Astrocyte of the hippocampus (primary cell): ENCODE results near the gene MAP2K1.
"Not testable (repeated sequence)": the region's sequence is repeated elsewhere in the genome, so short reads cannot be mapped to it uniquely, and the experiment has no call there.

Source experiments
- DNase-seq: peaks from one replicate; pipeline ENCODE4 v3.0.0; 2011; ENCODE audit warnings: low read depth, low spot score

MAP2K1 gene

DNA sequence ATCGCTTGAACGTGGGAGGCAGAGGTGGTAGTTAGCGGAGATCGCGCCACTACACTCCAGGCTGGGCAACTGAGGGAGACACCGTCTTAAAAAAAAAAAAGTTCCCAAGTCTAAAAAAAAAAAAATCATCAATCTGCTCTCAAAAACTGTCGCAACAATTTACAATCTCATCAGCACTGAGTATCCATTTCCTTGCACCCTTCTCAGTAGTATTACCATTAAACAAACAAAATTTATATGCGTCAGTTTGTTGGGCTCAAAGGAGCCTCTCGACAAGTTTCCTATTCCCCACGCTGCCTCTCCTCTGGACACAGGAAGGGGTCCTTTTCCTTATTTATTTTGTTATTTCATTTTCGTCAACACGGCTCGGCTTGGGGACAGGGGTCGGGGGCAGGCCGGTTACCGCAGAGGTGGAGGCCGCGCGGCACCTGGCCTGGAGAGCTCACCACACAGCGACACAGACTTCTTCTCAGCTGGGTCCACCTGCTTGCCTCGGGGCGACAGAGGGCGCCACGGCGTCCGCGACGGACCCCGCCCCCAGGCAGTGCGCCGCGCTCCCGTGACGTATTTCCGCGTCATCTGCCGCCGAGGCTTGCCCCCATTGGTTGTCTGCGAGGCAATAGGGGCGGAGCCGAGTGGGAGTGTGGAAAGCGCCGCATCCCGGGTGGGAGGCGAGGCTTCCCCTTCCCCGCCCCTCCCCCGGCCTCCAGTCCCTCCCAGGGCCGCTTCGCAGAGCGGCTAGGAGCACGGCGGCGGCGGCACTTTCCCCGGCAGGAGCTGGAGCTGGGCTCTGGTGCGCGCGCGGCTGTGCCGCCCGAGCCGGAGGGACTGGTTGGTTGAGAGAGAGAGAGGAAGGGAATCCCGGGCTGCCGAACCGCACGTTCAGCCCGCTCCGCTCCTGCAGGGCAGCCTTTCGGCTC is at the start of gene MAP2K1:
Gene MAP2K1 (plus strand): TSS at position 709 of the 920 bp plus-strand sequence. CDS start 436 bp downstream, outside the sequence.
- DNase-seq: peak; percentile 99

DNA sequence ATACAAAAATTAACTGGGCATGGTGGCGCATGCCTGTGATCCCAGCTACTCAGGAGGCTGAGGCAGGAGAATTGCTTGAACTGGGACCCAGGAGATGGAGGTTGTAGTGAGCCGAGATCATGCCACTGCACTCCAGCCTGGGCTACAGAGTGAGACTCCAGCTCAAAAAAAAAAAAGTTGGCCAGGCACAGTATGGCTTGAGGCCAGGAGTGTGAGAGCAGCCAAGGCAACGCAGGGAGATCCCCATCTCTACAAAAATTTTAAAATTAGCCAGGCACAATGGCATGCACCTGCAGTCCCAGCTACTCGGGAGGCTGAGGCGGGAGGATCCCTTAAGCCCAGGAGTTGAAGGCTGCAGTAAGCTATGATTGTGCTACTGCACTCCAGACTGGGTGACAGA is 38.2 kb upstream of the MAP2K1 start:
- DNase-seq: not testable (repeated sequence)

DNA sequence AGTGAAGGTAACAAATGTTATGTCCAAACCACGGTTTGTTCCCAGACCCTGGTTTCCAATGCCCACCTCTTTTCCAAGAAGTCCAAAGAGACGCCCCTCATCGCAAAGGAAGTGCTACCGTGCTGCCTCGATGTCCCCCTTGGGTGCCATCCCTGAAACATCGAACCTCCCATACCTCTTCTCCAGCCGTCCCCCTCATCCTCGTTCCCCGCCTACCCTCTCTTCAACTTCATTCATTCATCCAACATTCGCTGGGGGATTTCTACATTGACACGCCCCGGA is 30.7 kb upstream of the MAP2K1 start:
- DNase-seq: no peak

DNA sequence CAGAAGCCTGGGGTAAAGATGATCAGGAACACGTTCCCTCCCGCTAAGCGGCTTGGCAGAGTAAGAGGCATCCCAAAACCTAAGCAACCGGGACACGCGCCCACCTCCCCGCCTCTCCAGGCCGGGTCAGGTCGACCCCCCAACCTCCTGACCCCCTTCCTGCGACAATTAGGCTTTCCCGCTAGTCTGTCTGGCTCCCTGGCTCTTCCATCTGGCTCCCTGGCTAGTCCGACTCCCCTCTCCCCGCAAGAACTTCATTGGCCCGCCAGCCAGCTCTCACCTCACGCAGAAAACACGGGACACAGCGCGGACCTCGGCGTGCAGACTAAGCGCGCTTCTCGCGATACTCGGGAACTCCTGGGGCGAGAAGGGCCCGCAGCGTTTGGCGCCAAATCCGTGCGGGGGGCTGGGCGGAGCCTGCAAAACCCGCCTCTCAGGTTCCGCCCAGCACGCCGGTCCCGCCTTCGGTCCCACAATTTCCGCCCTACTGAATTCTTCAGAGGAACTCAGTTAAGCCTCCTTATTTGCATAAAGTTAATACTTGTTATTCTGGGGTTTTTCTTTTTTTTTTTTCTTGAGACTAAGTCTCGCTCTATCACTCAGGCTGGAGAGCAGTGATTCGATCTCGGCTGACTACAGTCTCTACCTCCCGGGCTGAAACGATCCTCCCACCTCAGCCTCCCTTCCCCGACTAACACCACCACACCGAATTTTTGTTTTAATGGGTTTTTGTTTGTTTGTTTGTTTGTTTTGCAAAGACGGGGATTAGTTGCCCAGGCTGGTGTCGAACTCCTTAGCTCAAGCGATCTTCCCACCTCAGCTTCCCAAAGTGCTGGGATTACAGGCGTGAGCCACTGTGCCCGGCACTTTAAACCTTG is 30.1 kb upstream of the MAP2K1 start, which contains the start of gene TIPIN:
Gene TIPIN (minus strand): TSS at position 327 of the 878 bp plus-strand sequence. CDS start 3,738 bp downstream, outside the sequence.
- peak; percentile 98 for DNase-seq

DNA sequence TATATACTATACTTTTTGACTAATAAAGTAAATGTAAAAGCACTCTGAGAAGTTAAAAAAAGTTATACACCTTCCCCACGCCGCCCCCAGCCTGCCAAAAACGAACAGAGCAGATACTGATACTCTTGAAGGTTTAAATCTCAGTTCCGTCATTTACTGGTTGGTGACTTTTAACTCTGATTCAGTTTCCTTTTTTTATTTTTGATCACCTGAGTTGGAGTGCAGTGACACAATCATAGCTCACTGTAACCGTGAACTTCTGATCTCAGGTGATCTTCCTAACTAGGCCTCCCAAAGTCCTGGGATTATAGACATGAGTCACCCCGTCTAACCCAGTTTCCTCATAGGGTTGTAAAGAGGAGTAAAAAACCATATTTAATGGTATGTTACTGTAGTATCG is 27.0 kb upstream of the MAP2K1 start:
- no peak for DNase-seq

DNA sequence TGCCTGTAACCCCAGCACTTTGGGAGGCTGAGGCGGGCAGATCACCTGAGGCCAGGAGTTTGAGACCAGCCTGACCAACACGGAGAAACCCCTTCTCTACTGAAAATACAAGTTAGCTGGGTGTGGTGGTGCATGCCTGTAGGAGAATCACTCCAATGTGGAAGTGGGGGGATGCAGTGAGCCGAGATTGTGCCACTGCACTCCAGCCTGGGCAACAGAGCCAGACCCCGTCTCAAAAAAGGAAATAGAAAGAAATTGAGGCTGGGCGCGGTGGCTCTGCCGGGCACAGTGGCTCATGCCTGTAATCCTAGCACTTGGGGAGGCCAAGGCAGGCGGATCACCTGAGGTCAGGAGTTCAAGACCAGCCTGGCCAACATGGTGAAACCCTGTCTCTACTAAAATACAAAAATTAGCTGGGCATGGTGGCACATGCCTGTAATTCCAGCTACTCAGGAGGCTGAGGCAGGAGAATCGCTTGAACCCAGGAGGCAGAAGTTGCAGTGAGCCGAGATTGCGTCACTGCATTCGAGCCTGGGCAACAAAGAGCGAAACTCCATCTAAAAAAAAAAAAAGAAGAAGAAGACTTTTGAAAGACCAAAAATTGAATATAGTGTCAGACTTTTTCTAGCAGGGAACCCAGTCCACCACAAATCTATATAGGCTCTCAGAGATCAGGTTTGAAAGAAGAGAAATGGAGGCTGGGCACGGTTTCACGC is 24.8 kb upstream of the MAP2K1 start:
- not testable (repeated sequence) for DNase-seq

DNA sequence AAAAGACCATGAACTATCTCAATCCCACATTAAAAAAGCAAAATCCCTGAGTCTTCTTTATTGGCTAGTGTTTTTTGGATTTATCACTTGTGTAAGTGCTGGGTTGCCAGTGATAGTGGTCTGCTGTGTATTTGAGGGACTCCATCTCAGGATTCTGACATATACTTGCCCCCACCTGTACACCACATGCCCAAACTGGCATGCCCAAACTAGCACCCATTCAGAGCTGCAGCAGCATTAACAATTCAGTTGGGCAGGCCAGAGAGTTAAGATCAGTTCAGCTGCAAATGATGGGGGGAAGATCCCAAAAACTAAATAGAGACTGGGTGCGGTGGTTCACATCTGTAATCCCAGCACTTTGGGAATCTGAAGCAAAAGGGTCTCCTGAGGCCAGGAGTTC is 23.9 kb upstream of the MAP2K1 start:
- DNase-seq: no peak

DNA sequence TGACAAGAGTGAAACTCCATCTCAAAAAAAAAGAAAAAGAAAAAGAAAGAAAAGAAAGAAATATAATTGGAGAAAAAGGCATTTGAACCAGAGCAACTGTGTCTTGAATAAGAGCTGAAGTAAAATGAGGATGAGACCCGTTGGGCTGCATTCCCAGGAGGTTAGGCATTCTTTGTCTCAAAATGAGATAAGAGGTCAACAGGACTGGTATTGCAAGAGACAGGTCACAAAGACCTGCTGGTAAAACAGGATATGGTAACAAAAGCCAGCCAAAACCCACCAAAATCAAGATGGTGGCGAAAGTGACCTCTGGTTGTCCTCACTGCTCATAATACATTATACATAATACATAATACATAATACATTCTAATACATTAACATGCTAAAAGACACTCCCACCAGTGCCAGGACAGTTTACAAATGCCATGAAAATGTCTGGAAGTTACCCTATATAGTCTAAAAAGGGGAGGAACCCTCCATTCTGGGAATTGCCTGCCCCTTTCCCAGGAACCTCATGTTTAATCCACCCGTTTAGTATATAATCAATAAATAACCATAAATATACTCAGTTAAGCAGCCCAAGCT is 21.7 kb upstream of the MAP2K1 start:
- DNase-seq: no peak

DNA sequence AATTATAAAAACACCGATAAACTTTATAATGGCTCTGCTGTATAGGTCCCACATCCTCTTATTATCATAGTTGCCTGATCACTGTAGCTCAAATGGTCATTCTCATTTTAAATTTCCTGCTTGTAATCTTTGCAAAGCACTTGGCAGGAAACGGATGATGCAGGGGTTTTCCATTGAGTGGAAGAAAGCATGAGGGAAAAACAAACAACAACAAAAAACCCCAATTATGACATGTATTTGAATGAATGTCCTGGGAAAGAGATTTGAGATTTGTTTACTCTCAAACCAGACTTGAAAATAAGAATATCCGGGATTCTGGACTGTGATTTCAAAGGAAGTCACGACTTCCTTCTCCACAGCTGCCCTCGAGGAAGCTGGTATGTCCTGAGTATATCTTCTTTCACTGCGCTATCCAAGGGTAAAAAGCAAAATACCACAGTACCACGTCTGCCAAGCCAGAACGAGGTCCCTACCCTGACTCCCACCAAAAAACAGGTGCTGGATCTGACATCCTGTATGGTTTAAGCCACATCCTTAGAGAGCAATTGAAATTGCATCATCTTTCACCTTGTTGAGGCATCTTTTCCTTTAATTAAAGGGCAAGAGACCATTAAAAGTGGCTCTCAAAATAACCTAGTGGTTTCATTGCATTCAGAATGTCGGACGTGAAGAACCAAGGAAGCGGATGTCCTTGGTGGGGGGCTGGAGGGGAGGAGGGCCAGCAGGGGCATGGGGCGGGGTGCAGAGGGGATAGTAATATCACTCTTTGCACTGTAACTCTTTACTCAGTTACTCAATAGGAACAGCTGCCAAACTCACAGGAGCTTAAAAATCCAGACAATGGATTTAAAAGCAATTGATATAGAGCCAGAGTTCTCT is 16.7 kb upstream of the MAP2K1 start:
- DNase-seq: peak; percentile 23

DNA sequence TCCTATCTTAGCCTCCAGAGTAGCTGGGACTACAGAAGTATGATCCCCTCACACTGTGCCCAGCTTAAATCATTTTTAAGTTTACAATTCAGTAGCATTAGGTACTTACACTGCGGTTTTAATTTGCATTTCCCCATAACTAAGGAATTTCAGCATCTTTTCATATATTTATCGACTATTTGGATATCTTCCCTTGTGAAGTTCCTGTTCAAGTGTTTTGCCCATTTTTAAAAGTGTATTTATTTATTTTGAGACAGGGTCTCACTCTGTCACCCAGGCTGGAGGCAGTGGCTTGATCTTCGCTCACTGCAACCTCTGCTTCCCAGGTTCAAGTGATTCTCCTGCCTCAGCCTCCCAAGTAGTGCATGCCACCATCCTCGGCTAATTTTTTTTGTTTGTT is 12.5 kb upstream of the MAP2K1 start:
- no peak for DNase-seq

DNA sequence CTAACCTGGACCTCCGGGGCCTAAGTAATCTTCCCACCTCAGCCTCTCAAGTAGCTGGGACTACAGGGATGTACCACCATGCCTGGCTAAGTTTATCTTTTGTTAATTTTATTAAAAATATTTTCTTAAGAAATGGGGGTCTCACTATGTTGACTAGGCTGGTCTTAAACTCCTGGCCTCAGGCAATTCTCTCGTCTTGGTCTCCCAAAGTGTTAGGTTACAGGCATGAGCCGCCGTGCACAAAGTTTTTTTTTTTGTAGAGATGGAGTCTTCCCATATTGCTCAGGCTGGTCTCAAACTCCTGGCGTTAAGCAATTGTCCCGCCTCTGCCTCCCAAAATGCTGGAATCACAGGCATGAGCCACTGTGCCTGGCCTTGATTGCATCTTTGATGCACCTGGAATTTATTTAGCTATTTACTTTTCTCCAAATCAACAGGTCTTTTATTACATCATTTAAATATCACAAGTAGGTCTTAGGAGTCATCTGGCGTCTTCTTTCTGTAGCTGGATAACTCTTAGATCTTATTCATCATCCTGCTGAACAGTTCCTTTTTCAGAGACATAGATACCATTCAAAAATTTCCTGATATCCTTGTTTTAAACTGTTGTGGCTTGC is 7.8 kb upstream of the MAP2K1 start:
- DNase-seq: no peak

DNA sequence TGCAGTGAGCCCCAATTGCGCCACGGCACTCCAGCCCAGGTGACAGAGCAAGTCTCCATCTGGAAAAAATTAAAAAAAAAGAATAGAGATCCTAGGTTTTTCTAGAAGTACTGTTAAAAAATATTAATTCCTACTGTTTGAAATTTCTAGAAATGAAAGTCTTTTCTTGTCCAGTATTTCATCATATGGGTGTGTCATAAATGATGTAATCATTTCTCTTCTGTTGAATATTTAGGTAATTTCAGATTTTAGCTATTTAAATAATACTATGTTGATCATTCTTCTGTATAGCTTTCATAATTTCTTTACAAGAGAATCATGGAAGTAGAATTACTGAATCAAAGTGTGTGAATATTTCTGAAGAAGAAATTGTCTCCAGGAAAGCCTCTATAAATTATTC is 5.3 kb upstream of the MAP2K1 start:
- not testable (repeated sequence) for DNase-seq

DNA sequence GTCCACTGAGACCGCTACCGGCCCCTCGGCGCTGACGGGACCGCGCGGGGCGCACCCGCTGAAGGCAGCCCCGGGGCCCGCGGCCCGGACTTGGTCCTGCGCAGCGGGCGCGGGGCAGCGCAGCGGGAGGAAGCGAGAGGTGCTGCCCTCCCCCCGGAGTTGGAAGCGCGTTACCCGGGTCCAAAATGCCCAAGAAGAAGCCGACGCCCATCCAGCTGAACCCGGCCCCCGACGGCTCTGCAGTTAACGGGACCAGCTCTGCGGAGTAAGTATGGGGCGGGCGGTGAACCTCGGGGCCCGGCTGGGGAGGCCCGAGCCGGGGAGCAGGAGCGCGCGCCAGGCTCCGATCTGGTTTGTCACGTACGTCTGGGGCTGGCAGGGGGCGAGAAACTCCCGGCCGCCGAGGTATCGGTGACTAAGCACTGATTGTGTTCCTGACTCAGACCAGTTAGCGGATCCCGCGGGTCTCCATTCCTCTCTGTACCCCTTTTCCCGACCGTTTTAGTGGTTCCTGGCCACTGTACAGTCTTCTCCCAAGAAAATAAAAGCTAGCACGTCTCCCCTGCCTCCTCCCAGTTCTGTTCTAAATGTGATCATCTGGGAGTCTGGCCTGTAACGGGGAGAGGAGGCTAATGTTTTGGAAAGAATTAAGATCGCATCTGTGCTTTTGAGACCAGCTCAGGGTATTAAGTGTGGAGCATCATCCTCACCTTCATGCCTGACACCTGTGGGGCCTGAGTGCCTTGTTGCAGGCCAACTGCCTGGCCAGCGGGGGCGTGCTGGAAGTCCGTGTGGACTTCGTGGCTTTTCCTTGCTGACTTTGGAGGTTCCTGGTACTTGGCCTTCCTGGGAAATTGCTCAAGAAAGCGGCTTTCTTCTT is 691 bp downstream of the MAP2K1 start:
- DNase-seq: peak; percentile 83

DNA sequence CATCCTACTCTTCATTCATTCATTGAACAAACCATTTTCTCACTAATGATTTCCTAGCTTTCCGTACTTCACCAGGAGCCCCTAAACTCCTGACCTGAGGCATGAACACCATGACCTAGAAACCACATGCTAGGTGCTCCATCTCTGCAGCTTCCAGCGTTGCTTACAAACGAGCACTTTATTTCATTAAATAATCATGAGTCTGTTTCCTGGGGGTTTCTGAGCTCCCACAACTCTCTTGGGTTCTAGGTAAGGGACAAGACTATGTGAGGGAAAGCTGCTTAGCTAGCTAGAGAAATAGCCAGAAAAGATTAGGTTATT is 1.3 kb downstream of the MAP2K1 start:
- DNase-seq: no peak

DNA sequence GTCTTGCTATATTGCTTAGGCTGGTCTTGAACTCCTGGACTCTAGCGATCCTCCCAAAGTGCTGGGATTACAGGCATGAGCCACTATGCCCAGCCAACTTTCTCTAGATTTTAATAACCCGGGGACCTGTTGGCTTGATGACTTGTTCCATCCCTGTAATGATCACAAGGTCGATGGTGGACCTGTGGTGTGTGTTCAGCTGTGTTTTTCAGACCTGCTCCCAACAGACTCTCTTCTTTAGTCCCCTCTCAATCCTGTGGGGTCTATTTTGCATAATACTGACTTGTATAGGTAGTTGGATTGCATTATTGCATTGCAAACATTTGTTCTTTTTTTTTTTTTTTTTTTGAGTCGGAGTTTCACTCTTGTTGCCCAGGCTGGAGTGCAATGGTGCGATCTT is 1.9 kb downstream of the MAP2K1 start:
- no peak for DNase-seq

DNA sequence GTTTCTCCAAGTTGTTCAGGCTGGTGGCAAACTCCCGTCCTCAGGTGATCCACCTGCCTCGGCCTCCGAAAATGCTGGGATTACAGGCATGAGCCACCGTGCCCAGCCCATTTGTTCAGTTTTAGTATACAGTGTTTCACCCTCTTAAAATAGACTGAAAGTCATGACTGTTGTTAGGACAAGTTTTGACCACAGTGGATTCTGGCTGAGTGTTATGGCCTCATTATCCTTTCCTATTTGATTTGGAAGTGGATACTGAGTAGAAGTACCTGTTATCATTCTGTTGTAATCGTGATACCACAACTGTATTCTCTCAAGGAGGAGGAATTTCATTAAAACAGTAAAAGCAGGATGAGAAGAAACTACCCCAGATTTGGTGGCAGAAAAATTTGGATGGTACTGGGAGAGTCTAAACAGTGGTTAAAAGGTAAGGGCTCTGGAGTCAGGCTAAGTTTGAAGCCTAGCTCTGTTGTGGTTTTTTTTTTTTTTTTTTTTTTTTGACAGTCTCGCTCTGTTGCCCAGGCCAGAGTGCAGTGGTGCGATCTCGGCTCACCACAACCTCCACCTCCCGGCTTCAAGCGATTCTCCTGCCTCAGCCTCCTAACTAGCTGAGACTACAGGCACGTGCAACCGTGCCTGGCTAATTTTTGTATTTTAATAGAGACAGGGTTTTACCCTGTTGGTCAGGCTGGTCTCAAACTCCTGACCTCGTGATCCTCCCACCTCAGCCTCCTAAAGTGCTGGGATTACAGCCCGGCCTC is 2.6 kb downstream of the MAP2K1 start:
- no peak for DNase-seq

DNA sequence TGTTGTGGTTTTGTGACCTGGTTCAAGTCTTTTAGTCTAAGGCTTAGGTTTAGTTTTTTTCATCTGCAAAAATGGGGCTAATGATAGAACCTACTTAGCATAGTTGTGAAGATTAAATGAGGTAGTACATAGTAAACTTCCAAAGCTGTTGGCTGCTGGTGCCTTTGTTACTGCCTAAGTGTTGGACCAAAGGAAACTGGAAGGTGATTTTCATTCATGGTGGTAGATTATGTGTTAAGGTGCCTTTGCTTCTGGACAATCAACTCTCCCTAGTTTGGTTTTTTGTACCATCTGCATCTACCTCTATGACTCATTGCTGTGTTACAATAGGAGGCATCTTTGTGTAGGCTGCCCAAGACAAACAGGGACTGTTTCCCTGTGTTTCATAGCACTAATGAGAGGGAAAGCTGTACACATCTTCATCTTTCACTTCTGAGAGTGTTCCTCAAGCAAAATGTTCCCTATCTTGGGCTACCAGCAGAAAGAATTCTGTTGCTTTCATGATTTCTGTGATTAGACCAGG is 3.2 kb downstream of the MAP2K1 start:
- DNase-seq: no peak

DNA sequence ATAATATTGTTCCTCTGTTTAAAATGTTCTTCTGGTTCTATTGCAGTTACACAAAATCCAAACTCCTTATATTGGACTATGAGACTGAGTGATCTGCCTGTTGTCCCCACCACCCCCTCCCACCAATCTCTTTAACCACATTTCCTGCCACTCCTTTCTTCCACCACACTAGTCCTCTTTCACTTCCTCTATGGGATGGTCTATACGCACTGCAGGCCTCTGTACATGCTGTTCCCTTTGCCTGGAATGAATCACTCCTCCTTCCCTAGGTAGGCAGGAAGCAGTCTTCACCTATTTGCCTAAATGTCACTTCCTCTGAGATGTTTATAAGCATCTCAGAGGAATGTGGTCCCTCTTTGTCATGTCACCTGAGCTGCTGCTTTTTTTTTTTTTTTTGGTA is 4.0 kb downstream of the MAP2K1 start:
- DNase-seq: no peak
